Cortex of kidney (tissue), 1 donor: Measurements from ENCODE around the gene NOTCH2NLA.
"Not testable (repeated sequence)": the region's sequence is repeated elsewhere in the genome, so short reads cannot be mapped to it uniquely, and the experiment has no call there.

Source experiments
- DNase-seq: peaks from one replicate; lab custom pipeline; 2025; lab: John Stamatoyannopoulos, UW

Gene NOTCH2NLA

DNA sequence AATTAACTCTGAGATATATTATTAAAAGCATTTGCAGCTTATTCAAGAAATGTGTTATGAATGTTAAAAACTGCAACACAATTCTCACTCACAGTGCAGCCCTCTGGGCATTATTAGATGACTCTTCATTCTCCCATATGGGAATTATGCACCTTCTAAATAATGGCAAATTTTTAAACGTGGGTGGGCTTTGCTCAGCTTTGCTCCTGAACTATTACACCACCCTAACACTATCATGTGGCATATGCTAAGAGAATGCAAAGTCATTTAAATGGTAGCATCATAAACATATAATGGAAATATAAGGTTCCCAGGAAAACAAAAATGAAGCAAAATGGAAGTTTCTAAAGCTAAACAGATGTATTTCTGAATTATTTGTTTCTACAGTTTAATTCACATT, 61.5 kb downstream of the NOTCH2NLA start:
- DNase-seq = not testable (repeated sequence)

DNA sequence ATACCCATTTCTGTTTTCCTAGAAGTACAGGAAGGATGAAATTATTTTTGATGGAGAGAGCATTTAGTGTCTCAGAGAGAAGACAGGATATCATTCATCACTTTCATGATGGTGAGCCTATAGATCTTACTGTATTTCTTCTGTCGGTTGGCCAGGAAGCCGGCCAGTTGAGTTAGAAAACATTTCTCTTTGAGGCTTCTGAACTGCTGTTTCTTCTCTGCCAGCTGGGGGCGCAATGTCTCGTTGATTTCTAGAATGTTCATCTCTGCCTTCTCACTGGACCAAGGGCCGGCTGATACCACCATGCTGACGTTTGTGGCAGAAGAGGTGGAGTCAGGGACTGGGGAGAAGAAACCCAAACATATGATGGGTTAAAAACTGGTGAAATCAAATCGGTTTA, 84.4 kb downstream of the NOTCH2NLA start, which contains the start of gene NBPF10:
Gene NBPF10, minus strand, starts transcription at position 340 of the 400 bp plus-strand sequence. Its CDS starts 35 bp downstream, at position 305.
- not testable (repeated sequence) for DNase-seq
